ENCODE results near the gene NLGN4X.

The NLGN4X gene

GRCh38 chrX:6228720-6229119 is at the start of gene NLGN4X:
TSS of gene NLGN4X (minus strand) at chrX:6228867. CDS start at chrX:6151466, 77,401 bp downstream.
- H3K4me3 ChIP-seq (ENCODE audit: low read depth, low read length): no peak within 1 kb of the TSS
- H3K27ac ChIP-seq (ENCODE audit: low read depth, low read length): no peak within 1 kb of the TSS
- no peaks in the 10 kb centered on the region for H3K36me3 ChIP-seq (ENCODE audit: insufficient read depth, low read length)
- no peaks in the 10 kb centered on the region for H3K79me2 ChIP-seq (ENCODE audit: control insufficient read depth, insufficient read depth, low read length, unreplicated experiment)
- no peaks in the 10 kb centered on the region for H3K4me1 ChIP-seq (ENCODE audit: control insufficient read depth, insufficient read depth, low read length, unreplicated experiment)
- no peak within 1 kb of the TSS for H2AFZ ChIP-seq (ENCODE audit: low read length, unreplicated experiment)
- H3K27me3 ChIP-seq (ENCODE audit: insufficient read depth, low read length): peaks cover 35% of the 10 kb centered on the region

GRCh38 chrX:6266041-6266440 is 37.4 kb upstream of the NLGN4X start:
- Histone ChIP-seq H3K36me3 (ENCODE audit: insufficient read depth, low read length) (no peaks in the 10 kb centered on the region), H3K4me1 (ENCODE audit: control insufficient read depth, insufficient read depth, low read length, unreplicated experiment) (no peaks in the 10 kb centered on the region), H3K27ac (ENCODE audit: low read depth, low read length) (no peak overlapping the region), H3K4me3 (ENCODE audit: low read depth, low read length) (no peak overlapping the region), H3K79me2 (ENCODE audit: control insufficient read depth, insufficient read depth, low read length, unreplicated experiment) (no peaks in the 10 kb centered on the region), H2AFZ (ENCODE audit: low read length, unreplicated experiment) (no peak overlapping the region), H3K27me3 (ENCODE audit: insufficient read depth, low read length) (no peaks in the 10 kb centered on the region)

DNA sequence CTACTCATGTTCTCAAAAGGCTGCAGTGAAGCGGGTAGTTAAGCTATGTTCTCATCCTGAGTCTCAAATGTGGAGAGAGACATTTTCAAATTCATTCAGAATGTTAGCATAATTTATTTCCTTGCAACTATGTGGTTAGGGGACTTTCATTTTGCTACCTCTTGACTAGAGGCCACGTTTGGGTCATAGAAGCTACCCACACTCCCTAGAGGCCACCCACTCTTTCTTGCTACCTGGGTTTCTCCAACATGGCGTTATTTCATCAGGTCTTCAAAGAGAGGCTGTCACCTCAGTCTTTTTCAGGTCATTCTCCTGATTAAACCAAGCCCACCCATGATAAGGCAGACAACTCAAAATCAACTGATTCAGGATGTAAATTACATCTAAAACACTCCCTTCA is 34.3 kb upstream of the NLGN4X start:
- Histone ChIP-seq H3K4me3 (ENCODE audit: low read depth, low read length) (no peak overlapping the region), H3K27me3 (ENCODE audit: insufficient read depth, low read length) (no peaks in the 10 kb centered on the region), H2AFZ (ENCODE audit: low read length, unreplicated experiment) (no peak overlapping the region), H3K36me3 (ENCODE audit: insufficient read depth, low read length) (no peaks in the 10 kb centered on the region), H3K79me2 (ENCODE audit: control insufficient read depth, insufficient read depth, low read length, unreplicated experiment) (no peaks in the 10 kb centered on the region), H3K27ac (ENCODE audit: low read depth, low read length) (no peak overlapping the region), H3K4me1 (ENCODE audit: control insufficient read depth, insufficient read depth, low read length, unreplicated experiment) (no peaks in the 10 kb centered on the region)

DNA sequence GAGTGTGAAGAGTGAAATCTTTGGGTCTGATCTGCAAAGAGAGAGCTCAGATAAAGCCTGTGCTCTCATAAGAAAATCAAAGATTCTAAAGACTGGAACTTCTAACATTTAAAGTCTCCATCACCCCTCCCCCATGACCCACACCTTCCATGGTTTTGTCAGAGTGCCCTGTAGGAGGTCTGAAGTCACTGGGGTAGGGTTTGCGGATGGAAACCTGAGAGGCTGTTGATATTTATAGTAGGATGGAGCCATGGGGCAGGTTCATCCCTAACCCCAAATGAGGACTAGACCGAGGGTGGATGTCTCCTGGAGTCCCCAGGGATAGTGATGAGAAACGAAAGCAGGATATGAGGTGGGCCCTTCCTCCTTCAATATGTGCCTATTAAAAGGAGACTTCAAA is 28.4 kb upstream of the NLGN4X start:
- Histone ChIP-seq H3K36me3 (ENCODE audit: insufficient read depth, low read length) (no peaks in the 10 kb centered on the region), H3K4me3 (ENCODE audit: low read depth, low read length) (no peak overlapping the region), H3K27me3 (ENCODE audit: insufficient read depth, low read length) (no peaks in the 10 kb centered on the region), H3K4me1 (ENCODE audit: control insufficient read depth, insufficient read depth, low read length, unreplicated experiment) (no peaks in the 10 kb centered on the region), H3K79me2 (ENCODE audit: control insufficient read depth, insufficient read depth, low read length, unreplicated experiment) (no peaks in the 10 kb centered on the region), H3K27ac (ENCODE audit: low read depth, low read length) (no peak overlapping the region), H2AFZ (ENCODE audit: low read length, unreplicated experiment) (no peak overlapping the region)

- Histone ChIP-seq H3K36me3 (ENCODE audit: insufficient read depth, low read length) (no peaks in the 10 kb centered on the region), H3K79me2 (ENCODE audit: control insufficient read depth, insufficient read depth, low read length, unreplicated experiment) (no peaks in the 10 kb centered on the region), H3K4me3 (ENCODE audit: low read depth, low read length) (no peak overlapping the region), H3K27ac (ENCODE audit: low read depth, low read length) (no peak overlapping the region), H3K27me3 (ENCODE audit: insufficient read depth, low read length) (no peaks in the 10 kb centered on the region), H2AFZ (ENCODE audit: low read length, unreplicated experiment) (no peak overlapping the region), H3K4me1 (ENCODE audit: control insufficient read depth, insufficient read depth, low read length, unreplicated experiment) (no peaks in the 10 kb centered on the region)
These were observed 16.0 kb upstream of the NLGN4X start for GRCh38 chrX:6244666-6245065.

GRCh38 chrX:6238576-6238975 is 9.9 kb upstream of the NLGN4X start:
- Histone ChIP-seq H3K36me3 (ENCODE audit: insufficient read depth, low read length) (no peaks in the 10 kb centered on the region), H3K27ac (ENCODE audit: low read depth, low read length) (no peak overlapping the region), H2AFZ (ENCODE audit: low read length, unreplicated experiment) (no peak overlapping the region), H3K79me2 (ENCODE audit: control insufficient read depth, insufficient read depth, low read length, unreplicated experiment) (no peaks in the 10 kb centered on the region), H3K27me3 (ENCODE audit: insufficient read depth, low read length) (no peaks in the 10 kb centered on the region), H3K4me3 (ENCODE audit: low read depth, low read length) (no peak overlapping the region), H3K4me1 (ENCODE audit: control insufficient read depth, insufficient read depth, low read length, unreplicated experiment) (no peaks in the 10 kb centered on the region)

DNA sequence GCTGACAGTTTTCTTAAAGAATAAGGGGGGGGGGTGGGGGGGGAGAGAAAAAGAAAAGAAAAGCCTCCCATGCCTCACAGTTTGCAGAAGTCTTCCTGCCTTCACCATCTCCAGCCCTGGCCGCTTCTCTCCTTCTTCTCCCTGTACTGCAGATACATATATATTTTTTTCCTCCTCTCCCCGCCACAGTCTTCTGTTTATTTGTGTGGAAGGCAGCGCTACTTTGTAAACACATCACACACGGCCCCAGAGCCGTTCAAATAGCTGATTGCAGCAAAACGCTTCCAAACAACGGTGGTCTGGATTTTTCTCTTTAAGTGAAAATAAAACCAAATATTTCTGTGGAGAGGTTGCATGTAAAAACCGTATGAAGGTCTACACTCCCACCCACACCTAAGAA is 732 bp downstream of the NLGN4X start:
- Histone ChIP-seq H3K27me3 (ENCODE audit: insufficient read depth, low read length) (peaks cover 35% of the 10 kb centered on the region), H3K4me1 (ENCODE audit: control insufficient read depth, insufficient read depth, low read length, unreplicated experiment) (no peaks in the 10 kb centered on the region), H3K36me3 (ENCODE audit: insufficient read depth, low read length) (no peaks in the 10 kb centered on the region), H3K4me3 (ENCODE audit: low read depth, low read length) (no peak overlapping the region), H3K79me2 (ENCODE audit: control insufficient read depth, insufficient read depth, low read length, unreplicated experiment) (no peaks in the 10 kb centered on the region), H3K27ac (ENCODE audit: low read depth, low read length) (no peak overlapping the region), H2AFZ (ENCODE audit: low read length, unreplicated experiment) (no peak overlapping the region)

DNA sequence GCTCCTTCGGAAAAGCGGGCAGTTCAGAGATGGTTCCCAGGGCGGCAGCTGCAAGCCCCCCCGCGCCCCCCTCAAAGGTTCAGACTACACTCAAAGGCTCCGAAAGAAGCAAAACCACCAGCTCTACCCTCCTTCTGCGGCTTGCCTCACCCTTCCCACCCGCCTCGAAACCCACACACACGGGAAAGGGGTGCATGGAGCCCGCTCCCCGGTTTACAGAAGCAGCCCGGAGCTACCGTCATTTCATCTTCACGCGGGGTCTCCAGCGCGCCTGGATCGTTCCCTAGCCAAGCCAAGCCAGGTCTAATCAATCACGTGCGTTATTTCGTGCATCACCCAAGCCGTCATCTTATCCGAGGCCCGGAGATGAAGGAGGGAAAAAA is 1.2 kb downstream of the NLGN4X start:
- Histone ChIP-seq H3K27ac (ENCODE audit: low read depth, low read length) (no peak overlapping the region), H3K4me3 (ENCODE audit: low read depth, low read length) (no peak overlapping the region), H3K4me1 (ENCODE audit: control insufficient read depth, insufficient read depth, low read length, unreplicated experiment) (no peaks in the 10 kb centered on the region), H3K36me3 (ENCODE audit: insufficient read depth, low read length) (no peaks in the 10 kb centered on the region), H2AFZ (ENCODE audit: low read length, unreplicated experiment) (no peak overlapping the region), H3K27me3 (ENCODE audit: insufficient read depth, low read length) (peaks cover 35% of the 10 kb centered on the region), H3K79me2 (ENCODE audit: control insufficient read depth, insufficient read depth, low read length, unreplicated experiment) (no peaks in the 10 kb centered on the region)

DNA sequence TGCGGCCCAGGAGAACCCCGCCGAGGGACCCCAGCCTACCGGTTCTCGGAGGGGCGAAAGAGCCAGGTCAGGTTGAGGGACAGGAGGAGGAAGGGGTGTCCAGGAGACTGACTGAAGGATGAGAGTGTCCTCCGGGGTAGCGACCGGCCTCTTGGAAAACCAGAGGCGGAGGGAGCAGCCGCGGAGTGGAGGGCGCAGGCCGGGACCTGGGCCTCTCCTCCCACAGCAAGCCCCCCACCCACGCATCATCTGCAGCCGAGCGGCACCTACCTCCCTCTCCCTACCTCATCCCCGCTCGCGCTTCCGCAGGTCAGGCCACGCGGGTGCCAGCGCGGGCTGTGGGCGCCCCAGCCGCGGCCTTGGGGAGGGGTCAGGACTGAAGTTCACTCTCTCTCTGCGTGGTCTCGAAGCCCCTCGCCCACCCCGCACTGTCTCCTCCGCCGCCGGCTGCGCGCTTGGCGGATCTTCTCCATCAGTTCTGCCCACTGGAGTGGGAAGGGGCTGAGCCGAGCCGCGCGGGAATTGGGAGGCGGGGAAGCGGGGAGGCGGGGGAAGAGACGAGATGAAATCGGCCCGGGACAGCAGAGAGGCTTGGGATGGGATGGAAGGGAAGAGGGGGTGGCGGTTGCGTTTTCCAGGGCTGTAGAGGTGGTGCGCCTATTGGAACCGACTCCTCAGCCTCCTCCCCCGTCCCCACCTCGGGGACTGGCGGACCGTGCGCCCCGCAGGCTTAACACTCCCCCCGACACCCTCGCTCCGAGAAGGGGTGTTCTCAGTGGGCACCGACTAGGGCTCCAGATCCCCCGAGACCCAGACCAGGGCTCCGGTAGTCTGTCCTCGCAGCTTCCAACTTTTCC is 1.8 kb downstream of the NLGN4X start:
- Histone ChIP-seq H3K4me1 (ENCODE audit: control insufficient read depth, insufficient read depth, low read length, unreplicated experiment) (no peaks in the 10 kb centered on the region), H3K79me2 (ENCODE audit: control insufficient read depth, insufficient read depth, low read length, unreplicated experiment) (no peaks in the 10 kb centered on the region), H3K36me3 (ENCODE audit: insufficient read depth, low read length) (no peaks in the 10 kb centered on the region), H2AFZ (ENCODE audit: low read length, unreplicated experiment) (no peak overlapping the region), H3K27me3 (ENCODE audit: insufficient read depth, low read length) (peaks cover 35% of the 10 kb centered on the region), H3K27ac (ENCODE audit: low read depth, low read length) (no peak overlapping the region), H3K4me3 (ENCODE audit: low read depth, low read length) (peak overlapping the region; percentile 67)

DNA sequence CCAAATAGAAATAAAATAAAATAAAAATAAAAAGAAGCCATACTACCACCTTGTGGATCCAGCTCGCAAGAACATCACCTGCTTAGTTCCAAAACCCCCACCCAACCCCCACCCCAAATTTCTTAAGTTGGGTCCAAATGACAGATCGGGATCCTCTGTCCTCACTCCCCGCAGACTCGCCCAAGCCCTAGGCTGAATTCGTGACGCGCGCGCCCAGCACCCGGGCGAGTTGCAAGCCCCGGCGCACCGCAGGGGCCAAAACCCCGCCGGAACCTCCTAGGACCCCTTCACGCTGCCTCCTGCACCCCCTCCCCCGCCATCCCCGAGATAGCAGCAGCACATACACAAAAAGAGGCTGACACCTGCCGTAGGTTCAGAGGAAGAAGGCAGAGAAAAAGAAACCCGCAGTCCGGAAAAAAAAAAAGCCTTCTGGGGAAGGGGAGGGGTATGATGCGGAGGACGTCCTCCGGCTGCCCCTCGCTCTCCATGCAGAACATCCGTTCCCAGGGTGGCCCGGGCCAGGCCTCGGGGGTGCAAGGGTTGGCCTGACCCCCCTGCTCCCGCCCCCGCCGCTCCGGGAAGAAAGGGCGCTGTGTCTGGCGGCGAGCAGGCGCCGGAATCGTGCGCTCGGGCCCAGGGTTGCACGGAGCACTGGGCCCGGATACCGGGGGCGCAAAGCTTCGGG is 2.6 kb downstream of the NLGN4X start:
- H3K4me3 ChIP-seq (ENCODE audit: low read depth, low read length): peak overlapping the region; percentile 67
- no peak overlapping the region for H3K27ac ChIP-seq (ENCODE audit: low read depth, low read length)
- no peaks in the 10 kb centered on the region for H3K4me1 ChIP-seq (ENCODE audit: control insufficient read depth, insufficient read depth, low read length, unreplicated experiment)
- H2AFZ ChIP-seq (ENCODE audit: low read length, unreplicated experiment): no peak overlapping the region
- H3K79me2 ChIP-seq (ENCODE audit: control insufficient read depth, insufficient read depth, low read length, unreplicated experiment): no peaks in the 10 kb centered on the region
- H3K36me3 ChIP-seq (ENCODE audit: insufficient read depth, low read length): no peaks in the 10 kb centered on the region
- peaks cover 35% of the 10 kb centered on the region for H3K27me3 ChIP-seq (ENCODE audit: insufficient read depth, low read length)

Data from ACC112 (cell line).